Activated naive CD4-positive, alpha-beta T cell treated with anti-CD3 and anti-CD28 coated beads, Interleukin-2, amount 50 U/mL, for 72 hours (primary cell): Measurements from ENCODE around the gene THOC5. TPM values are rescaled to one million over a fixed set of nuclear protein-coding genes. Genes with fewer than 3 reads are reported as not detected.
"Not testable (repeated sequence)": the region's sequence is repeated elsewhere in the genome, so short reads cannot be mapped to it uniquely, and the experiment has no call there.

Source experiments
- ATAC-seq, 2 donors: fragments of 150-1000 bp; cut with Tn5 transposase; 2 replicates each; pipeline ENCODE4 v1.10.0; 2021; ENCODE audit warnings: mild to moderate bottlenecking in 2 of 2, moderate library complexity in 2 of 2
- DNase-seq, 2 donors: peaks; one replicate each; pipeline ENCODE4 v3.0.0; 2021 to 2022; ENCODE audit warnings: low spot score in 2 of 2
- H3K27ac Mint-ChIP-seq, 2 donors: one replicate each; pipeline ENCODE4 v1.8.0; 2022; ENCODE audit warnings: mild to moderate bottlenecking in 2 of 2, mixed read lengths in 2 of 2
- H3K36me3 Mint-ChIP-seq, 2 donors: one replicate each; pipeline ENCODE4 v1.8.0; 2022; ENCODE audit warnings: mixed read lengths in 2 of 2
- H3K9me3 Mint-ChIP-seq, 2 donors: one replicate each; pipeline ENCODE4 v1.8.0; 2022; ENCODE audit warnings: mixed read lengths in 2 of 2
- total RNA-seq, 2 donors: library from RNA; stranded (reverse); gene quantifications; one replicate each; pipeline ENCODE4 v1.2.3, GENCODE V29; 2022

The THOC5 gene
- total RNA-seq, 2 donors from 2014 or later: 50.8 to 82.9 TPM

DNA sequence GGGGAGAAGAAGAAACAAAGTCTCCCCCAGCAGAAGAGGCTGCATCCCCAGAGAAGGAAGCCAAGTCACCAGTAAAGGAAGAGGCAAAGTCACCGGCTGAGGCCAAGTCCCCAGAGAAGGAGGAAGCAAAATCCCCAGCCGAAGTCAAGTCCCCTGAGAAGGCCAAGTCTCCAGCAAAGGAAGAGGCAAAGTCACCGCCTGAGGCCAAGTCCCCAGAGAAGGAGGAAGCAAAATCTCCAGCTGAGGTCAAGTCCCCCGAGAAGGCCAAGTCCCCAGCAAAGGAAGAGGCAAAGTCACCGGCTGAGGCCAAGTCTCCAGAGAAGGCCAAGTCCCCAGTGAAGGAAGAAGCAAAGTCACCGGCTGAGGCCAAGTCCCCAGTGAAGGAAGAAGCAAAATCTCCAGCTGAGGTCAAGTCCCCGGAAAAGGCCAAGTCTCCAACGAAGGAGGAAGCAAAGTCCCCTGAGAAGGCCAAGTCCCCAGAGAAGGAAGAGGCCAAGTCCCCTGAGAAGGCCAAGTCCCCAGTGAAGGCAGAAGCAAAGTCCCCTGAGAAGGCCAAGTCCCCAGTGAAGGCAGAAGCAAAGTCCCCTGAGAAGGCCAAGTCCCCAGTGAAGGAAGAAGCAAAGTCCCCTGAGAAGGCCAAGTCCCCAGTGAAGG is 64.3 kb downstream of the THOC5 start:
- not testable (repeated sequence) for H3K9me3 Mint-ChIP-seq, H3K36me3 Mint-ChIP-seq, DNase-seq, ATAC-seq
- peak overlapping the region in 1 of 2 donors; percentile 8 for H3K27ac Mint-ChIP-seq

DNA sequence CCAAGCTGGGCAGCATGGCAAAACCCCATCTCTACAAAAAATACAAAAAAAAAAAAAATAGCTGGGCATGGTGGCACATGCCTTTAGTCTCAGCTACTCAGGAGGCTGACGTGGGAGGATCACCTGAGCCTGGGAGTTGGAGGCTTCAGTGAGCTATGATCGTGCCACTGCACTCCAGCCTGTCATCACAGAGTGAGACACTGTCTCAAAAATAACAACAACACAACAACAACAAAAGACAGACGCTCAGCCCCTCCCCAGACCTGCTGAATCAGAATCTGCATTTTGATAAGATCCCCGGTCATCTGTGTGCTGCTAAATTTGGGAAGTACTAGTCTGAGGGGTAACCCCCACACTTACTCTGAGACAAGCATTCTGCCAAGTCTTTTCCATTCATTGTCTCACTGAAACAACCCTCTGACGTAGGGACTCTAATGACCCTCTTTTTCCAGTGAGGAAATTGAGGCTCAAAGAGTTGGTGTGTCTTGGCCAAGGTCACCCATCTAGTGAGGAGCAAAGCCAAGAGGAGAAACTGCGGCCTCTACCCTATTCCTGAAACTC is 66.1 kb downstream of the THOC5 start:
- ATAC-seq (no peak), DNase-seq (no peak)
- Mint-ChIP-seq H3K9me3 (no peaks in the 10 kb centered on the region), H3K36me3 (no peaks in the 10 kb centered on the region), H3K27ac (peak overlapping the region in 1 of 2 donors; percentile 51)

DNA sequence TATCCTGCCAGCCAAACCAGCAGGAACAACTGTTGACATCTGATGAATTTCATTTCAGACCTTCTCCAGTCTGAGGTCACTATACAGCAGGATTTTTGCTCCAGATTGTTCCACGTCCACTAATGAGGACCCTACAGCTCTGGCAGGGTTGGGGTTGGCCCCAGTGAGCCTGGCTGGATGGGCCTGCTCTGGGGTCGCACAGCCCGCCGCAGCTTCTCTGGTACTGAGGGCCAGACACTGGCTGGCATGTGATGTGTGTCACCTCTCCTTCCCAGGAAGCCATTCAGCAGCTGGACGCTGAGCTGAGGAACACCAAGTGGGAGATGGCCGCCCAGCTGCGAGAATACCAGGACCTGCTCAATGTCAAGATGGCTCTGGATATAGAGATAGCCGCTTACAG is 68.1 kb downstream of the THOC5 start:
- Mint-ChIP-seq H3K27ac (no peak overlapping the region), H3K9me3 (peaks cover 0 to 5% of the 10 kb centered on the region in 2 donors), H3K36me3 (peaks cover 7 to 8% of the 10 kb centered on the region in 2 donors)
- no peak for DNase-seq
- ATAC-seq: no peak

DNA sequence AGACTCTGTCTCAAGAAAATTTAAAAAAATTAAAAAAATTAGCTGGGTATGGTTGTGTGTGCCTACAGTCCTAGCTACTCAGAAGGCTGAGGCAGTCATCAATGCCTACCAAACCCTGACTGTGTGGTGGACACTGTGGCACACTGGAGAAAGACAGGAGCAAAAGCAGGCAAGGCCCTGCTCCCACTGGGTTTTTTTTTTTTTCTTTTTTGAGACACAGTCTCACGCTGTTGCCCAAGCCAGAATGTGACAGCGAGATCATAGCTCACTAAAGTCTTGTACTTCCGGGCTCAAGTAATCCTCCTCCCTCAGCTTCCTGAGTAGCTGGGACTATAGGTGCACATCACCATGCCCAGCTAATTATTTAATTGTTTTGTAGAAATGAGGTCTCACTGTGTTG is 68.9 kb downstream of the THOC5 start:
- peaks cover 0 to 5% of the 10 kb centered on the region in 2 donors for H3K9me3 Mint-ChIP-seq
- H3K36me3 Mint-ChIP-seq: peaks cover 8 to 10% of the 10 kb centered on the region in 2 donors
- DNase-seq: no peak
- no peak overlapping the region for H3K27ac Mint-ChIP-seq
- no peak for ATAC-seq

DNA sequence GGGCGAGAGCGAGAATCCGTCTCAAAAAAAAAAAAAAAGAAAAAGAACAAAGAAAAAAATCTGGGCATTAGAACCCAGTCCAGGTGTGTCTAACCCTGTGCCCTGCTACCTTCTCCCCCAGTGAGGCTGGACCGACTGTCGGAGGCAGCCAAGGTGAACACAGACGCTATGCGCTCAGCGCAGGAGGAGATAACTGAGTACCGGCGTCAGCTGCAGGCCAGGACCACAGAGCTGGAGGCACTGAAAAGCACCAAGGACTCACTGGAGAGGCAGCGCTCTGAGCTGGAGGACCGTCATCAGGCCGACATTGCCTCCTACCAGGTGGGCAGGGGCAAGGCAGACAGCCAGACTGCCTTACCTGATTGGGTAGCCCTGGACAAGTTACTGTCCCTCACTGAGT is 70.3 kb downstream of the THOC5 start:
- H3K36me3 Mint-ChIP-seq: peaks cover 12 to 14% of the 10 kb centered on the region in 2 donors
- no peak overlapping the region for H3K27ac Mint-ChIP-seq
- peaks cover 0 to 5% of the 10 kb centered on the region in 2 donors for H3K9me3 Mint-ChIP-seq
- ATAC-seq (no peak), DNase-seq (no peak)

DNA sequence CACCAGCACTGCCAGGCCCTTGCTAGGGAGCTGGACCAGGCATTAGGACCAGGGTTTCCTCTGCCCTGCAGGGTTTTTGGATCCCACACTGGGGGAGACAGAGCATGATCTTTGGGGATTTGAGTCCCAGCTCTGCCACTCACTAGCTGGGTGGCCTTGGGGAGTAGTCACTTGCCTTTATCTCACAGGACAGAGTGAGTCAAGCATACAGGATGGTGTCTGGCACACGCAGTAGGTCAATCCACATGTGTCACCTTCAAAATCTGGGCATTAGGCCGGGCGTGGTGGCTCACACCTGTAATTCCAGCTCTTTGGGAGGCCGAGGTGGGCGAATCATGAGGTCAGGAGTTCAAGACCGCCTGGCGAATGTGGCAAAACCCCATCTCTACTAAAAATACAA is 70.8 kb downstream of the THOC5 start:
- peaks cover 0 to 5% of the 10 kb centered on the region in 2 donors for H3K9me3 Mint-ChIP-seq
- H3K36me3 Mint-ChIP-seq: peaks cover 12 to 14% of the 10 kb centered on the region in 2 donors
- ATAC-seq: no peak
- H3K27ac Mint-ChIP-seq: no peak overlapping the region
- no peak for DNase-seq

DNA sequence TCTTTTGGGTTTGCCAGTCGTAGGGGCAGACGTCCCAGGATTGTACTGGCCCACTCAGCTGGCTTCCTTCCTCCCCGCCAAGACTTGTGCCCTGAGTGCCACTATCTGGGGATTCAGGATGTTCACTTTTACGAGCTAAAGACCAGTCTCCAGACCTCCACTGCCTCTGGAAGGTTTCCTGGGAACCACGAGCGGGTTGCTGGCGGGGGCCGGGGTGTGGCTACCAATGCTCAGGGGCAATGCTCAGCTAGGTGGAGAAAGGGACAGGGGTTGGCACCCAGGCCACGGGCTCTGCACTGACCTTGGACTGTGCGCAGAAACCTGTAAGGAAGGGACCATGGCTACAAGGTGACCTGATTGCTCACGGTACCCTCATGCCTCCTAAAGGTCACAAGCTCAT is 71.3 kb downstream of the THOC5 start:
- DNase-seq: no peak

DNA sequence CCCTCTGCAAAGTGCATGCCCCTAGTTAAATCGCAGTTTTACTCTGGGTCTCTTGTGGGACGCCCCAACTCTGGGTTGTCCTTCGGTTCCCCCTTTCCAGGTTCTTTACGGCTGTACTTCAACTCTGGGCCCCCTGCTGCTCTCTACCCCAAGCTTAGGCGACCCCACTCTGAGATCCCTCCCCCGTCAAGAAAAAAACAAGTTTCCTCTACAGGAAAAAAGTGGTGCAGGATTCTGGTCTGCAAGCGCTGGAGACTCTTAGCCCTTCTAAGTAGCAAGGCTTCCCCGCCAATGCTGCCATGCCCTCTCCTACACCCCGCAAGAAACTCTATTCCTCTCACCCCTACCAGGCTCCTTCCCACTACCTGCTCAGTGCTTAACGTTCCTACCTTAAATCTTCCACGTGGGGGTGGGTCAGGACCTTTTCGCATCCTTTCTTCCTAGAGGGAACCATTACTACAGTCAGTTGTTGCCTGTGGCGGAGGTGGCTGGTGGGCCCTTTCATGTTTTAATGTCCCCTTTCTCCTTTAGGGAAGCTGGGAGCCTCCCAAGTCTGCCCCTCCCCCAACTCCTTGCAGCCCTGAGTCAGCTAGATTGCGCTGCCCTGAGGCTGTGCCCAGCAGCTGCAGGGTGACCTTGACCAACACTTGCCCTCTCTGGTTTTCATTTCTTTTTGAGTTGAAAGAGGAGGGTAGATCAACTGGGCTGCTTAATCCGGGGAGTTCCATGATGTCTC is 72.1 kb downstream of the THOC5 start:
- H3K27ac Mint-ChIP-seq: no peak overlapping the region
- no peak for ATAC-seq

More for the DNA sequence above, 71.3 kb downstream of the THOC5 start:
- Mint-ChIP-seq H3K36me3 (peaks cover 13 to 14% of the 10 kb centered on the region in 2 donors), H3K27ac (no peak overlapping the region), H3K9me3 (peaks cover 0 to 5% of the 10 kb centered on the region in 2 donors)
- ATAC-seq: no peak

DNA sequence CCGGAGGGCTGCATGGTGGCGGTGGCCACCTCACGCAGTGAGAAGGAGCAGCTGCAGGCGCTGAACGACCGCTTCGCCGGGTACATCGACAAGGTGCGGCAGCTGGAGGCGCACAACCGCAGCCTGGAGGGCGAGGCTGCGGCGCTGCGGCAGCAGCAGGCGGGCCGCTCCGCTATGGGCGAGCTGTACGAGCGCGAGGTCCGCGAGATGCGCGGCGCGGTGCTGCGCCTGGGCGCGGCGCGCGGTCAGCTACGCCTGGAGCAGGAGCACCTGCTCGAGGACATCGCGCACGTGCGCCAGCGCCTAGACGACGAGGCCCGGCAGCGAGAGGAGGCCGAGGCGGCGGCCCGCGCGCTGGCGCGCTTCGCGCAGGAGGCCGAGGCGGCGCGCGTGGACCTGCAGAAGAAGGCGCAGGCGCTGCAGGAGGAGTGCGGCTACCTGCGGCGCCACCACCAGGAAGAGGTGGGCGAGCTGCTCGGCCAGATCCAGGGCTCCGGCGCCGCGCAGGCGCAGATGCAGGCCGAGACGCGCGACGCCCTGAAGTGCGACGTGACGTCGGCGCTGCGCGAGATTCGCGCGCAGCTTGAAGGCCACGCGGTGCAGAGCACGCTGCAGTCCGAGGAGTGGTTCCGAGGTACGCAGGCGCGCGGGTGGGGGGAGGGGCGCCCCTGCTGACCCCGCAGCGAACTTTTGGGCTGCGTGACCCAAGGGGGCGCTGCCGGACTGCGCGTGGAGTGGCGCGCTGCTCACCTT is 72.9 kb downstream of the THOC5 start:
- DNase-seq (no peak), ATAC-seq (peak; percentile 58 to 76)
- Mint-ChIP-seq H3K9me3 (peaks cover 0 to 5% of the 10 kb centered on the region in 2 donors), H3K27ac (no peak overlapping the region), H3K36me3 (peaks cover 14 to 16% of the 10 kb centered on the region in 2 donors)

More for the DNA sequence above, 72.1 kb downstream of the THOC5 start:
- H3K9me3 Mint-ChIP-seq: peaks cover 0 to 5% of the 10 kb centered on the region in 2 donors
- H3K36me3 Mint-ChIP-seq: peaks cover 14 to 16% of the 10 kb centered on the region in 2 donors
- DNase-seq: no peak

DNA sequence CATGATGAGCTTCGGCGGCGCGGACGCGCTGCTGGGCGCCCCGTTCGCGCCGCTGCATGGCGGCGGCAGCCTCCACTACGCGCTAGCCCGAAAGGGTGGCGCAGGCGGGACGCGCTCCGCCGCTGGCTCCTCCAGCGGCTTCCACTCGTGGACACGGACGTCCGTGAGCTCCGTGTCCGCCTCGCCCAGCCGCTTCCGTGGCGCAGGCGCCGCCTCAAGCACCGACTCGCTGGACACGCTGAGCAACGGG is 73.4 kb downstream of the THOC5 start:
- Mint-ChIP-seq H3K36me3 (peaks cover 14 to 16% of the 10 kb centered on the region in 2 donors), H3K9me3 (peaks cover 0 to 5% of the 10 kb centered on the region in 2 donors), H3K27ac (no peak overlapping the region)
- DNase-seq (no peak), ATAC-seq (no peak)

DNA sequence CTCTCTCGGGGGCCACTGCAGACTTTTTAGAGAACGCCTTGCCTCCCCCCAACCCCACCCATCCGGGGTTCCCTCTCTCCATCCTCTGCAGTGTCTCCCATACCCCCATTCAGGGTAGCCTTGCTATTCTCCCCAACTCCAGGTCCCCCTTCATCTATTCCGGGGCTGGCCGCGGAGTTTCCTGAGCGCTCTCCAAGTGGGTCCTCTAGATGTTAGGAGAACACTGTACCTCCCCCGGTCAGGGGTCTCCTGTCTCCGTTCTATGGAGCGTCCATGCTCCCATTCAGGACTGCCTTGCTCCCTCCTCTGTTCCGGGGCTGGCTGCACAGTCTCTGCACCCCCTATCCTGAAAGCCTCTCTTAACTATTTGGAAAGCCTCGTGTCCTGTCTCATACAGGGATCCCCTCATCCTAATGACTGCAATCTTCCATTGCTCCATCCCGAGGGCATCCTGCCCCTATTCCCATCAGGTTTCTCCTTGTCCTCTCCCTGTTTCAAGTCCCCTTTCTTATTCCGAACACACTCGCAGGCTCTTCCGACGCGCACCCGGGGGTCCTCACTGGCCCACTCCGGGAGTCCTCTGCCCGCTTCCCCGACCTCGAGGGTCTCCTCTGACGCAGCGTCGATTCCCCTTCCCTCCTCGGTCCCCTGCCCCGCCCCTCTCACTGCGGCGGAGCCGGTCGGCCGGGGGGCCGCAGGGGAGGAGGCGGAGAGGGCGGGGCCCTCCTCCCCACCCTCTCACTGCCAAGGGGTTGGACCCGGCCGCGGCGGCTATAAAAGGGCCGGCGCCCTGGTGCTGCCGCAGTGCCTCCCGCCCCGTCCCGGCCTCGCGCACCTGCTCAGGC is 73.9 kb downstream of the THOC5 start, which contains the start of gene NEFH:
TSS of gene NEFH (plus strand) at position 802 of the 845 bp plus-strand sequence. CDS start 45 bp downstream, outside the sequence.
- DNase-seq: no peak
- peaks cover 0 to 5% of the 10 kb centered on the region in 2 donors for H3K9me3 Mint-ChIP-seq
- ATAC-seq: no peak
- no peak within 1 kb of the TSS for H3K27ac Mint-ChIP-seq
- H3K36me3 Mint-ChIP-seq: peaks cover 14 to 16% of the 10 kb centered on the region in 2 donors

DNA sequence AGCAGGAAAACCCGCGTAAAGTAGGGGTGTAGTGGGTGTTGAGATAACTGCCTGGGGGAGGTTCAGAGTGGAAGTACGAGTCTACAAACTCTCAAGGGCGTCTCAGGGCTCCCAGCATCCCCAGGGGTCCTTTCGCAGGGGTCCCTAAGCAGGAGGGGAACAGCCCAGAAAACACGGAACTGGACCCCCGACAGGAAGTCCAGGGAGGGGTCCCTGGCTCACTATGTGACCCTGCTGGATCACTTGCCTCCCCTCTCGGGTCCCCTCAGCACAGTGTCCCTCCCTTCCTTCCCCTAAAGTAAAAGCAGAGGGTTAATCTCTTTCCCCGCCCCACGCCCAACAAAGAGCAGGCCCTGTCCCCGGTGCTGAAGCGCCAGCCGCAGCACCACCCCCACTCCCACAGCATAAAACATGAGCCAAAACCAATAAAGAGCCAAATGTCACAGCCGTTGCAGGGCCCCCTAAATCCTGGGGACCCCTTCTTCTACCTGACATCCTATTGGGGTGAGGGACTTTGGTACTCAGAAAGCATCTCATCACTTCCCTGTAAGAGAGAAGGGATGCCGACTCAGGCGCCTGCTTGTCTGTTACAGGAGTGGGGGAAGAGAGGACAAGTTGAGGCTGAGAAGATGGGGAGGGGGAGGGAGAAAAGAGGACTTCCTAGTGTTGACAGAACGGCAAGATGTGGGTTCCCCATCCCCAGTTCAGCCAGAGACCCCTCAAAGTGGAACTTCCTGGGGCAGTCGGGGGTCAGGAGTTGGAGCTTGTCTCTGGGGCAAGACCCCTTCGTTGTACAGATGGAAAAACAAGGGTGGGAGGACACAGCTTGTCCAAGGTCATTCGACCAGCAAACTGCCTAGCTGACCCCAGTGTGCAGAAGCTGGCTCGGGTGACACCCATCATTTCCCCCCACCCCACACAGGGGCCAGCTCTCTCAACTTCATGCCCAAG is 75.0 kb downstream of the THOC5 start:
- Mint-ChIP-seq H3K27ac (no peak overlapping the region), H3K36me3 (peaks cover 14 to 16% of the 10 kb centered on the region in 2 donors), H3K9me3 (peaks cover 0 to 5% of the 10 kb centered on the region in 2 donors)
- ATAC-seq (peak in 1 of 2 donors; percentile 42), DNase-seq (peak in 1 of 2 donors; percentile 34)

DNA sequence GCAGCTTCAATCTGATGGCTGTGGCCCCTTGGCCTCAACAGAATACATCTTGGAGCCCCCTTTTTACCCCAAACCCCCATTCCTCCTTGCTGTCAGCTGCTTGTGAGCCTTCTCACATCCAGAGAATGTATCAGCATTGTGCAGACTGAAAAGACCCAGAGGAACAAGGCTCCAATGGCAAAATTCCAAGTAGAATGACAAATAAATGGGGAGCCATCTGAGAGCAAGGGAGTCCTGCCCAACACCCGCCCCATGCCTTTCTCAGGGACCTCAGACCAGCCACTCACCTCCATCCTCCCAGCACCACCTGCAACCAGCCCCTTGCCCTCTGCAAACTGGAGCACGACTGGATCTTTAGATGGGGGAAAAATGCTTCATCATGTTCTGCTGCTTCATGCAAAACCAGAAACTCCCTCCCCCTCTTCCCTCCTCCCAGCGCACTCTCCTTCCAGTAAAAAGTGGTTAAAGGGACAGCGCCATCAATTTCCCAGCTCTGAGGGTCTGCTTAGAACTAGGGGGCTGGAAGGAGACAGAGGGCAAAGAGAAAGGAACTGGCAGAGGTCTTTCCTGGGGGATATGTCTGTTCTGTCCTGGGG is 75.7 kb downstream of the THOC5 start:
- DNase-seq (no peak), ATAC-seq (no peak)
- Mint-ChIP-seq H3K9me3 (peaks cover 0 to 5% of the 10 kb centered on the region in 2 donors), H3K27ac (no peak overlapping the region), H3K36me3 (peaks cover 14 to 16% of the 10 kb centered on the region in 2 donors)

DNA sequence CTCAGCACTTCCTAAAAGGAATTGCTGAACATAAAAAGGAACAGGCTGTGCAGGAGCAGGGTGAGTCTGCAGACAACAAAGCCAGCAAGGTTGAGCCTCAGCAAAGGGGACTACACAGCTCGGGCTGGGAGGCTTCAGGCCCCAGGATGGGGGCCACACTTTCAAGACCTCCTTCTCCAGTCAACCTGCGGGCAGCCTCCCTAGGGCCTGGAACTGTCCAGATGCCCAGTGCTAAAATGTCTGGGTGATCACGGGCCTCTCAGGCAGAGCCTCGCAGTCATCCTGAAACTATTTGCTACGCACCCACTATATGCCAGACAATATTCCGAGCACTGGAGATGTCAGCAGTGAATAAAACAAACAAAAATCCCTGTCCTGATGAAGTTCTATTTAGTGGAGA is 77.4 kb downstream of the THOC5 start:
- no peak for ATAC-seq
- no peak overlapping the region for H3K27ac Mint-ChIP-seq
- no peaks in the 10 kb centered on the region for H3K9me3 Mint-ChIP-seq
- DNase-seq: no peak
- H3K36me3 Mint-ChIP-seq: peaks cover 7 to 10% of the 10 kb centered on the region in 2 donors

DNA sequence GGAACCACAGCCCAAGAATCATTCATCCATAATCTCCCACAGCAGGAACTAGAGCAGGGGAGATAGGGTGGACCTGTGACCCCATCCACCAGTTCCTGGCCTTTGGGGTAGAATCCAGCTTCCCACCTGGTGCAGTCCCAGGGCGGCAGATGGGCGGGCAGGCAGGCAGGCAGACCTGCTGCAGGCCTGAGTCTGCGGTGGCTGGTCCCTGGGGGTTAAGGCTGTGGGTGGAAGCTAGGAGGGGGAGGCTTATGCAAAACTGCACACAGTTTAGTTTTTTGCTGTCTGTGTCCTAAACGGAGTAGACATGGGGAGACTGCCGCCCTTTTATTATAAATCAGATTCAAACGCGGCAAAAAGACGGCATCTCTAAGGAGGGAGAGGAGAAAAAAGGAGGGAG is 78.0 kb downstream of the THOC5 start:
- DNase-seq (no peak), ATAC-seq (no peak)
- H3K36me3 Mint-ChIP-seq: peaks cover 6 to 10% of the 10 kb centered on the region in 2 donors
- H3K27ac Mint-ChIP-seq: no peak overlapping the region
- H3K9me3 Mint-ChIP-seq: no peaks in the 10 kb centered on the region
